Tibial nerve (tissue), 4 donors: ENCODE measurements around the gene DNM3. TPM values are rescaled to one million over a fixed set of nuclear protein-coding genes. Genes with fewer than 3 reads are reported as not detected.

Experiments
- DNase-seq, 2 donors: peaks; one replicate each; pipeline ENCODE4 v3.0.0-alpha.2; 2019; ENCODE audit warnings: low spot score in 2 of 2
- H3K27ac ChIP-seq, 4 donors: fragments of 200-600 bp; sonication (generic) in 3 of 4; one replicate each; pipeline ENCODE4 v1.5.1; 2017 to 2019; ENCODE audit warnings: mild to moderate bottlenecking in 1 of 4
- H3K27me3 ChIP-seq, 2 donors: fragments of 200-600 bp; sonication (generic) in 1 of 2; one replicate each; pipeline versions ENCODE4 v1.5.1 to v1.6.0; 2017 to 2019
- H3K36me3 ChIP-seq, 3 donors: fragments of 200-600 bp; sonication (generic); one replicate each; pipeline ENCODE4 v1.5.1; 2018 to 2019
- H3K4me1 ChIP-seq, 4 donors: fragments of 200-600 bp; sonication (generic) in 3 of 4; one replicate each; pipeline ENCODE4 v1.5.1; 2017 to 2019
- H3K4me3 ChIP-seq, 4 donors: fragments of 200-600 bp; sonication (generic) in 3 of 4; one replicate each; pipeline ENCODE4 v1.5.1; 2017 to 2019; ENCODE audit warnings: mild to moderate bottlenecking in 1 of 4, moderate library complexity in 1 of 4
- H3K9me3 ChIP-seq, 4 donors: fragments of 200-600 bp; sonication (generic) in 3 of 4; one replicate each; pipeline ENCODE4 v1.5.1; 2017 to 2019
- CTCF ChIP-seq, 5 experiments: fragments of 200-600 bp in 3 of 5; fragments of 450-650 bp in 2 of 5; sonication (generic) in 3 of 5; IDR thresholded peaks; one replicate each; pipeline ENCODE4 v1.5.1; 2016 to 2019; ENCODE audit warnings: antibody characterized with exemption in 5 of 5, mild to moderate bottlenecking in 3 of 5, moderate library complexity in 2 of 5
- EP300 ChIP-seq, 2 donors: sonication (generic); formaldehyde crosslinking; IDR thresholded peaks; one replicate each; pipeline ENCODE4 v1.6.1; 2017; ENCODE audit warnings: antibody characterized with exemption in 2 of 2, mild to moderate bottlenecking in 1 of 2
- POLR2A ChIP-seq, 2 donors: fragments of 450-650 bp; IDR thresholded peaks; one replicate each; pipeline ENCODE4 v1.6.1; 2017; ENCODE audit warnings: antibody characterized with exemption in 2 of 2, mild to moderate bottlenecking in 2 of 2, moderate library complexity in 2 of 2
- WGBS, 2 donors: methylation state at CpG; one replicate each; pipeline ENCODE4 v1.1.5; 2018; 5-methylcytosine and 5-hydroxymethylcytosine counted together
- total RNA-seq, 4 donors: library from RNA; depleted of rRNA; stranded (reverse); fragments of >200 nt; gene quantifications; one replicate each; pipeline ENCODE4 v1.1.0, GENCODE V29; 2016

The DNM3 gene
- total RNA-seq, 4 donors from 2014 or later = 9.8 to 15.3 (median 12.3) TPM

GRCh38 chr1:172184506-172185191, 343.4 kb downstream of the DNM3 start:
- Histone ChIP-seq H3K9me3 (no peaks in the 10 kb centered on the region), H3K27ac (peak overlapping the region in 1 of 4 donors; percentile 36), H3K27me3 (no peaks in the 10 kb centered on the region), H3K4me3 (no peak overlapping the region), H3K36me3 (no peaks in the 10 kb centered on the region), H3K4me1 (peaks cover 0 to 36% (median 22%) of the 10 kb centered on the region in 4 donors)
- WGBS, 2 donors = 84 to 86% methylated on average over 4 of the region's 4 CpGs
- TF ChIP-seq CTCF (IDR thresholded peaks at IDR 0.05) (no peak), POLR2A (IDR thresholded peaks at IDR 0.05) (no peak), EP300 (IDR thresholded peaks at IDR 0.05) (no peak)
- no peak for DNase-seq

- H3K36me3 ChIP-seq = no peaks in the 10 kb centered on the region
- no peak overlapping the region for H3K4me3 ChIP-seq
- DNase-seq = no peak
- TF ChIP-seq EP300 (IDR thresholded peaks at IDR 0.05) (no peak), CTCF (IDR thresholded peaks at IDR 0.05) (no peak)
- peaks cover 0 to 31% (median 21%) of the 10 kb centered on the region in 4 donors for H3K4me1 ChIP-seq
- no peak overlapping the region for H3K27ac ChIP-seq
- no peaks in the 10 kb centered on the region for H3K9me3 ChIP-seq
- H3K27me3 ChIP-seq = no peaks in the 10 kb centered on the region
These were observed 343.9 kb downstream of the DNM3 start for GRCh38 chr1:172185211-172185610.

- H3K9me3 ChIP-seq = no peaks in the 10 kb centered on the region
- no peak overlapping the region for H3K4me3 ChIP-seq
- H3K27me3 ChIP-seq = no peaks in the 10 kb centered on the region
- TF ChIP-seq POLR2A (IDR thresholded peaks at IDR 0.05) = no peak
- no peak for TF ChIP-seq CTCF (IDR thresholded peaks at IDR 0.05)
- no peak for TF ChIP-seq EP300 (IDR thresholded peaks at IDR 0.05)
- H3K4me1 ChIP-seq = peaks cover 0 to 24% (median 19%) of the 10 kb centered on the region in 4 donors
- H3K27ac ChIP-seq = no peak overlapping the region
- no peaks in the 10 kb centered on the region for H3K36me3 ChIP-seq
- WGBS, 2 donors = 60 to 63% methylated on average over 3 of the region's 3 CpGs
- no peak for DNase-seq
These were observed 344.7 kb downstream of the DNM3 start for GRCh38 chr1:172185996-172186395.

- peaks cover 0 to 40% (median 6%) of the 10 kb centered on the region in 4 donors for H3K9me3 ChIP-seq
- no peak overlapping the region for H3K27ac ChIP-seq
- no peak overlapping the region for H3K4me3 ChIP-seq
- no peaks in the 10 kb centered on the region for H3K4me1 ChIP-seq
- TF ChIP-seq POLR2A (IDR thresholded peaks at IDR 0.05) = no peak
- TF ChIP-seq CTCF (IDR thresholded peaks at IDR 0.05) = no peak
- TF ChIP-seq EP300 (IDR thresholded peaks at IDR 0.05) = no peak
- peaks cover 0 to 8% (median 0%) of the 10 kb centered on the region in 3 donors for H3K36me3 ChIP-seq
- no peaks in the 10 kb centered on the region for H3K27me3 ChIP-seq
- no peak for DNase-seq
- 89 to 93% methylated on average over 3 of the region's 3 CpGs for whole genome bisulfite sequencing, 2 donors
These were observed 360.3 kb downstream of the DNM3 start for GRCh38 chr1:172201572-172201971.

- no peak overlapping the region for H3K27ac ChIP-seq
- H3K36me3 ChIP-seq = peaks cover 0 to 5% (median 0%) of the 10 kb centered on the region in 3 donors
- no peak for TF ChIP-seq CTCF (IDR thresholded peaks at IDR 0.05)
- TF ChIP-seq EP300 (IDR thresholded peaks at IDR 0.05) = no peak
- no peak for TF ChIP-seq POLR2A (IDR thresholded peaks at IDR 0.05)
- H3K4me1 ChIP-seq = no peaks in the 10 kb centered on the region
- H3K27me3 ChIP-seq = no peaks in the 10 kb centered on the region
- DNase-seq = no peak
- H3K9me3 ChIP-seq = peaks cover 0 to 23% (median 3%) of the 10 kb centered on the region in 4 donors
- H3K4me3 ChIP-seq = no peak overlapping the region
- 35 to 60% methylated on average over 8 of the region's 8 CpGs for WGBS, 2 donors
These were observed 362.0 kb downstream of the DNM3 start for GRCh38 chr1:172203135-172203823.
